GM12878 (cell line): ENCODE data around the gene USF3. TPM values are rescaled to one million over a fixed set of nuclear protein-coding genes. Genes with fewer than 3 reads are reported as not detected.
A peak's percentile ranks its signal among the peaks of the same experiment; 100 is the strongest.

Source experiments
- ATF2 ChIP-seq: IDR thresholded peaks from 2 replicates; pipeline ENCODE4 v1.6.1; 2012; ENCODE audit warnings: low read length, inconsistent platforms
- CEBPB ChIP-seq, 2 experiments: fragments of 150-350 bp in 1 of 2; IDR thresholded peaks; 2 replicates each; pipeline ENCODE4 v1.6.1; 2012 to 2014; ENCODE audit warnings: low read depth in 2 of 2, low read length in 2 of 2, borderline replicate concordance in 1 of 2, inconsistent platforms in 1 of 2
- CREM ChIP-seq: IDR thresholded peaks from 2 replicates; pipeline ENCODE4 v1.6.1; 2014; ENCODE audit warnings: antibody characterized with exemption, low read depth
- FOXK2 ChIP-seq: fragments of 450-650 bp; IDR thresholded peaks from 2 replicates; pipeline ENCODE4 v1.6.1; 2017; ENCODE audit warnings: mild to moderate bottlenecking, moderate library complexity
- FOXM1 ChIP-seq: IDR thresholded peaks from 2 replicates; pipeline ENCODE4 v1.6.1; 2012; ENCODE audit warnings: low read depth, mild to moderate bottlenecking, inconsistent platforms, low read length, moderate library complexity
- IRF4 ChIP-seq: IDR thresholded peaks from 2 replicates; pipeline ENCODE4 v1.6.1; 2011; ENCODE audit warnings: low read depth, low read length
- KAT2A ChIP-seq: conservative IDR thresholded peaks from 2 replicates; pipeline ENCODE4 v1.6.1; 2011; ENCODE audit warnings: low read depth, low read length; ENCODE audit not compliant: control insufficient read depth
- KLF5 ChIP-seq: fragments of 450-650 bp; IDR thresholded peaks from 2 replicates; pipeline ENCODE4 v1.6.1; 2014; ENCODE audit warnings: mild to moderate bottlenecking; ENCODE audit not compliant: partially characterized antibody
- NFXL1 ChIP-seq: fragments of 450-650 bp; IDR thresholded peaks from 2 replicates; pipeline ENCODE4 v1.6.1; 2017; ENCODE audit warnings: antibody characterized with exemption, mild to moderate bottlenecking, borderline replicate concordance
- POLR2A ChIP-seq: IDR thresholded peaks from 2 replicates; pipeline ENCODE4 v1.6.1; 2011; ENCODE audit warnings: low read depth, mild to moderate bottlenecking, low read length
- RELB ChIP-seq: fragments of 450-650 bp; IDR thresholded peaks from 2 replicates; pipeline ENCODE4 v1.6.1; 2017; ENCODE audit warnings: low read depth, mild to moderate bottlenecking, moderate library complexity
- SMARCA5 ChIP-seq: fragments of 450-650 bp; IDR thresholded peaks from 2 replicates; pipeline ENCODE4 v1.6.1; 2017; ENCODE audit warnings: mild to moderate bottlenecking
- SMC3 ChIP-seq: IDR thresholded peaks from 2 replicates; pipeline ENCODE4 v1.6.1; 2011; ENCODE audit warnings: low read length, improper control_type of control experiment, borderline replicate concordance
- TCF12 ChIP-seq: IDR thresholded peaks from 2 replicates; pipeline ENCODE4 v1.6.1; 2011; ENCODE audit warnings: low read depth, mild to moderate bottlenecking, low read length
- ZBTB11 ChIP-seq: fragments of 450-650 bp; formaldehyde crosslinking; IDR thresholded peaks from 2 replicates; pipeline ENCODE4 v1.5.0; 2022; ENCODE audit warnings: mild to moderate bottlenecking, missing genetic modification characterization
- ZBTB33 ChIP-seq: fragments of 450-650 bp; IDR thresholded peaks from 2 replicates; pipeline ENCODE4 v1.6.1; 2017; ENCODE audit warnings: mild to moderate bottlenecking
- ZBTB40 ChIP-seq: fragments of 450-650 bp; IDR thresholded peaks from 2 replicates; pipeline ENCODE4 v1.6.1; 2016; ENCODE audit warnings: mild to moderate bottlenecking, moderate library complexity, borderline replicate concordance
- ZSCAN29 ChIP-seq: fragments of 450-650 bp; IDR thresholded peaks from 2 replicates; pipeline ENCODE4 v1.6.1; 2017; ENCODE audit warnings: mild to moderate bottlenecking, moderate library complexity
- polyA plus RNA-seq, 11 experiments: library from polyadenylated mRNA; depleted of rRNA in 4 of 11; unstranded in 6 of 11; stranded (reverse) in 5 of 11; fragments of >200 nt; fragmentation: Nextera tagmentation in 4 of 11; fragmentation: Illumina TruSeq in 1 of 11; extraction: Ambion mirVana in 4 of 11; extraction: Trizol in 1 of 11; gene quantifications; 1 replicate in 1 of 11; 2 replicates in 10 of 11; pipeline versions ENCODE4 v1.2.1 to v1.2.3, GENCODE V29; 2011 to 2016; ENCODE audit warnings: inconsistent platforms in 2 of 11, missing spikeins in 2 of 11, low read depth in 1 of 11
- total RNA-seq, 4 experiments: library from RNA; depleted of rRNA in 3 of 4; stranded (reverse); fragments of >200 nt in 3 of 4; fragmentation: Illumina TruSeq in 1 of 4; extraction: Trizol in 1 of 4; gene quantifications; 2 replicates each; pipeline versions ENCODE4 v1.2.1 to v1.2.3, GENCODE V29; 2013 to 2021

USF3 gene
- total and polyA plus RNA-seq, 10 of the 15 experiments (the other 5 are each of a cell fraction or from before 2014, with no cell fraction given): 3.1 to 15.9 (median 7.8) TPM

GRCh38 chr3:113696658-113697499, 437 bp upstream of the USF3 start (continued):
- TF ChIP-seq ZBTB33 (no peak), ZBTB11 (CRISPR knock-in tag) (no peak), KLF5 (no peak), CREM (peak; percentile 87), RELB (peak; percentile 97), POLR2A (no peak), NFXL1 (no peak), ZSCAN29 (no peak), SMARCA5 (0 out of 2 replicates have a peak, but pooled peaks have one; percentile 29), ZBTB40 (peak; percentile 93), IRF4 (no peak), CEBPB (IDR thresholded peaks at IDR 0.05; ENCODE audit: borderline replicate concordance in 1 of 2, low read depth in 2 of 2, low read length in 2 of 2) (no peak), ATF2 (no peak), KAT2A (no peak), FOXM1 (no peak), TCF12 (no peak), FOXK2 (no peak), SMC3 (no peak)
